CD14-positive monocyte (primary cell): ENCODE results near the gene LAG3. TPM values are rescaled to one million over a fixed set of nuclear protein-coding genes. Genes with fewer than 3 reads are reported as not detected.

Experiments used
- DNase-seq, 3 donors: peaks; one replicate each; pipeline ENCODE4 v3.0.0-alpha.2; 2011 to 2022
- H2AFZ ChIP-seq: 2 replicates; pipeline ENCODE4 v1.6.0; 2012; ENCODE audit warnings: mild to moderate bottlenecking, low read depth, low read length, inconsistent platforms; ENCODE audit not compliant: insufficient read depth, poor library complexity, severe bottlenecking
- H3K27ac ChIP-seq, 2 donors: 1 replicate in 1 of 2; 2 replicates in 1 of 2; pipeline ENCODE4 v1.5.1; 2012 to 2013; ENCODE audit warnings: low read length in 2 of 2, control low read depth in 1 of 2, inconsistent platforms in 1 of 2, low read depth in 1 of 2, mild to moderate bottlenecking in 1 of 2
- H3K27me3 ChIP-seq, 2 donors: one replicate each; pipeline versions ENCODE4 v1.6.0 to v1.6.1; 2011 to 2013; ENCODE audit warnings: low read length in 2 of 2; ENCODE audit not compliant: control insufficient read depth in 2 of 2, insufficient read depth in 2 of 2
- H3K36me3 ChIP-seq, 2 donors: replicated peaks in 1 of 2; 1 replicate in 1 of 2; 2 replicates in 1 of 2; pipeline versions ENCODE4 v1.5.1 to v1.6.1; 2012 to 2013; ENCODE audit warnings: low read length in 2 of 2, control low read depth in 1 of 2, inconsistent platforms in 1 of 2, mild to moderate bottlenecking in 1 of 2; ENCODE audit not compliant: insufficient read depth in 2 of 2, control insufficient read depth in 1 of 2
- H3K4me1 ChIP-seq, 2 donors: 1 replicate in 1 of 2; 2 replicates in 1 of 2; pipeline versions ENCODE4 v1.5.1 to v1.6.1; 2012 to 2013; ENCODE audit warnings: low read length in 2 of 2, control low read depth in 1 of 2, inconsistent platforms in 1 of 2, mild to moderate bottlenecking in 1 of 2, moderate library complexity in 1 of 2; ENCODE audit not compliant: insufficient read depth in 2 of 2, control insufficient read depth in 1 of 2
- H3K4me2 ChIP-seq: replicated peaks from 2 replicates; pipeline ENCODE3; 2012; ENCODE audit warnings: low read length, moderate library complexity, mild to moderate bottlenecking; ENCODE audit not compliant: poor library complexity, severe bottlenecking; ENCODE audit errors: extremely low read depth
- H3K4me3 ChIP-seq, 3 experiments: fragments of 200-600 bp in 1 of 3; sonication (generic) in 1 of 3; replicated peaks in 1 of 3; 1 replicate in 2 of 3; 2 replicates in 1 of 3; pipeline ENCODE4 v1.5.1; 2011 to 2013; ENCODE audit warnings: low read length in 3 of 3, mild to moderate bottlenecking in 3 of 3, control low read depth in 2 of 3, low read depth in 2 of 3, inconsistent platforms in 1 of 3, moderate library complexity in 1 of 3
- H3K79me2 ChIP-seq: 2 replicates; pipeline ENCODE4 v1.6.0; 2012; ENCODE audit warnings: mild to moderate bottlenecking, control low read depth, inconsistent platforms, low read length, moderate library complexity; ENCODE audit not compliant: insufficient read depth
- H3K9ac ChIP-seq: 2 replicates; pipeline ENCODE4 v1.6.0; 2017; ENCODE audit warnings: low read length, mild to moderate bottlenecking; ENCODE audit not compliant: insufficient read depth, poor library complexity, severe bottlenecking
- H3K9me3 ChIP-seq, 2 donors: replicated peaks in 1 of 2; 1 replicate in 1 of 2; 2 replicates in 1 of 2; pipeline versions ENCODE4 v1.5.1 to v1.6.1; 2012 to 2013; ENCODE audit warnings: low read length in 2 of 2, control low read depth in 1 of 2; ENCODE audit not compliant: control insufficient read depth in 1 of 2, insufficient read depth in 1 of 2
- H4K20me1 ChIP-seq: 2 replicates; pipeline ENCODE4 v1.6.0; 2012; ENCODE audit warnings: mild to moderate bottlenecking, low read length, control low read depth, moderate library complexity; ENCODE audit not compliant: insufficient read depth
- H3K27ac Mint-ChIP-seq, 7 donors: one replicate each; pipeline ENCODE4 v1.8.0; 2020; ENCODE audit warnings: mild to moderate bottlenecking in 7 of 7, mixed read lengths in 7 of 7, moderate library complexity in 6 of 7, inconsistent platforms in 2 of 7
- H3K27me3 Mint-ChIP-seq, 3 donors: one replicate each; pipeline ENCODE4 v1.8.0; 2021 to 2022; ENCODE audit warnings: low read depth in 3 of 3, mild to moderate bottlenecking in 3 of 3, mixed read lengths in 3 of 3, moderate library complexity in 3 of 3, inconsistent platforms in 1 of 3
- H3K36me3 Mint-ChIP-seq, 2 donors: one replicate each; pipeline ENCODE4 v1.8.0; 2020; ENCODE audit warnings: mixed read lengths in 2 of 2, inconsistent platforms in 1 of 2, mild to moderate bottlenecking in 1 of 2
- H3K4me1 Mint-ChIP-seq: one replicate; pipeline ENCODE4 v1.8.0; 2020; ENCODE audit warnings: mild to moderate bottlenecking, mixed read lengths
- H3K4me3 Mint-ChIP-seq, 2 donors: one replicate each; pipeline ENCODE4 v1.8.0; 2020; ENCODE audit warnings: mild to moderate bottlenecking in 2 of 2, mixed read lengths in 2 of 2, moderate library complexity in 1 of 2
- H3K9me3 Mint-ChIP-seq, 7 donors: one replicate each; pipeline ENCODE4 v1.8.0; 2020 to 2022; ENCODE audit warnings: mixed read lengths in 7 of 7, mild to moderate bottlenecking in 6 of 7, moderate library complexity in 6 of 7, inconsistent platforms in 2 of 7
- WGBS: methylation state at CpG from one replicate; pipeline ENCODE4 v1.1.5; 2013; ENCODE audit warnings: missing lambda C conversion rate; ENCODE audit not compliant: insufficient coverage; 5-methylcytosine and 5-hydroxymethylcytosine counted together
- intact Hi-C, 2 donors: fragments of 100-400 bp; cut with micrococcal nuclease; formaldehyde crosslinking; loops; one replicate each; pipeline versions ENCODE4 v1.15.0 to v1.15.1; 2023
- polyA plus RNA-seq, 3 donors: library from polyadenylated mRNA; depleted of rRNA in 1 of 3; unstranded in 2 of 3; stranded (reverse) in 1 of 3; fragments of 300-500 nt in 2 of 3; fragments of >200 nt in 1 of 3; fragmentation: Illumina TruSeq in 2 of 3; gene quantifications; 1 replicate in 2 of 3; 2 replicates in 1 of 3; pipeline ENCODE4 v1.2.3, GENCODE V29; 2012 to 2021
- TF ChIP-seq, protein P1 (sequence below): fragments of 200-600 bp; IDR thresholded peaks from one replicate; pipeline ENCODE4 v1.8.0; 2022; ENCODE audit warnings: antibody characterized with exemption, mild to moderate bottlenecking

LAG3 gene
- polyA plus RNA-seq, 3 donors, result 0.04 TPM; not detected in 2

DNA sequence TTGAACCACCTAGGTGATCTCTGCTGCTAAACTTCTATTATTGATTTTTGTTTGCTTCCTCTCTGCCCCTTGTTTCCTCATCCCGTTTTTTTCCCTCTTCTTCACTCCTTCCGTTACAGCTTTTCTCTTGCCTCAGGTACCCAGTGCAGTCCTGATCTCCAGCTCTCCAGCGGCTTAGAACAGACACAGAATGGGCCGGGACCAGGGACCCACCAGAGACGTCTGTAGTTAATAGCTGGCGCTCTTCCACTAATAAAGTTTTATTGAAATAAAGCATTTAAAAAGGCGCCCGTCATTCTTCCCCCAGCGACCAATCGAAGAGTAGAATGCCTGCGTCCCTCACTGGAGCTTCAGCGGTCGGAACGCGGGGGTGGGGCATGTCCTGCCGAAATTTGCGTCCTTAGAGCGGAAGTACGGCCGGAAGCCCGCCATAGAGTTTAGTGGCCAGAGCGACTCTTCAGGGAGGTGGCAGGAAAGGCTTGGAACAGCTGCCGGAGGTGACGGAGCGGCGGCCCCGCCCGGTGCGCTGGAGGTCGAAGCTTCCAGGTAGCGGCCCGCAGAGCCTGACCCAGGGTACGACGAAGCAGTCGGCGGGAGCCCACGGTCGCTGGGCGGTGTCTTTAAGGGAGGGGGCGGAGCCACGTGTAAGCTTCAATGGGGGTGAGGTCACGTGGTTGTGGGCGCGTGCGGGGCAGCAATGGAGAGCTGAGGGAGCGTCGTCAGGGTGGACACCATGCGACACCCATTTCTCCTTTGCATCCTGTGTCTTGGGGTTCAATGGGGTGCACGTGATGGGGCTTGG, 48.5 kb upstream of the LAG3 start, which contains the start of gene COPS7A:
Gene COPS7A (plus strand): TSS at position 440 of the 802 bp plus-strand sequence. CDS start 611 bp downstream, outside the sequence.
- Histone ChIP-seq H3K27me3 (no peaks in the 10 kb centered on the region), H3K9ac (peak within 1 kb of the TSS; percentile 88), H3K27ac (peak within 1 kb of the TSS; percentile 97 to 98), H3K9me3 (no peaks in the 10 kb centered on the region), H2AFZ (peak within 1 kb of the TSS; percentile 91), H3K4me3 (peak within 1 kb of the TSS; percentile 52 to 85 (median 81)), H3K4me1 (peaks cover 14 to 17% of the 10 kb centered on the region in 2 donors), H3K36me3 (peaks cover 16 to 27% of the 10 kb centered on the region in 2 donors), H3K4me2 (peak within 1 kb of the TSS; percentile 93), H4K20me1 (peaks cover 5% of the 10 kb centered on the region), H3K79me2 (peaks cover 19% of the 10 kb centered on the region)
- peaks cover 0 to 3% (median 1%) of the 10 kb centered on the region in 3 donors for H3K27me3 Mint-ChIP-seq
- TF ChIP-seq, protein P1, sequence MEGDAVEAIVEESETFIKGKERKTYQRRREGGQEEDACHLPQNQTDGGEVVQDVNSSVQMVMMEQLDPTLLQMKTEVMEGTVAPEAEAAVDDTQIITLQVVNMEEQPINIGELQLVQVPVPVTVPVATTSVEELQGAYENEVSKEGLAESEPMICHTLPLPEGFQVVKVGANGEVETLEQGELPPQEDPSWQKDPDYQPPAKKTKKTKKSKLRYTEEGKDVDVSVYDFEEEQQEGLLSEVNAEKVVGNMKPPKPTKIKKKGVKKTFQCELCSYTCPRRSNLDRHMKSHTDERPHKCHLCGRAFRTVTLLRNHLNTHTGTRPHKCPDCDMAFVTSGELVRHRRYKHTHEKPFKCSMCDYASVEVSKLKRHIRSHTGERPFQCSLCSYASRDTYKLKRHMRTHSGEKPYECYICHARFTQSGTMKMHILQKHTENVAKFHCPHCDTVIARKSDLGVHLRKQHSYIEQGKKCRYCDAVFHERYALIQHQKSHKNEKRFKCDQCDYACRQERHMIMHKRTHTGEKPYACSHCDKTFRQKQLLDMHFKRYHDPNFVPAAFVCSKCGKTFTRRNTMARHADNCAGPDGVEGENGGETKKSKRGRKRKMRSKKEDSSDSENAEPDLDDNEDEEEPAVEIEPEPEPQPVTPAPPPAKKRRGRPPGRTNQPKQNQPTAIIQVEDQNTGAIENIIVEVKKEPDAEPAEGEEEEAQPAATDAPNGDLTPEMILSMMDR, result no peak
- peak within 1 kb of the TSS; percentile 93 to 99 for H3K4me3 Mint-ChIP-seq
- H3K27ac Mint-ChIP-seq, result peak within 1 kb of the TSS; percentile 93 to 99 (median 98)
- H3K4me1 Mint-ChIP-seq, result peaks cover 18% of the 10 kb centered on the region
- DNase-seq, result peak; percentile 91 to 96 (median 94)
- H3K36me3 Mint-ChIP-seq, result peaks cover 24 to 31% of the 10 kb centered on the region in 2 donors
- under 1% methylated on average over 43 of the region's 49 CpGs for whole genome bisulfite sequencing
- intact Hi-C loops, result loop anchor here (2.0 to 10.0 kb wide), 2 partner anchors 59 to 61 kb away; partner anchors contain the start of gene ING4 (in 2 of the 2)
- peaks cover 0 to 2% (median 0%) of the 10 kb centered on the region in 7 donors for H3K9me3 Mint-ChIP-seq

DNA sequence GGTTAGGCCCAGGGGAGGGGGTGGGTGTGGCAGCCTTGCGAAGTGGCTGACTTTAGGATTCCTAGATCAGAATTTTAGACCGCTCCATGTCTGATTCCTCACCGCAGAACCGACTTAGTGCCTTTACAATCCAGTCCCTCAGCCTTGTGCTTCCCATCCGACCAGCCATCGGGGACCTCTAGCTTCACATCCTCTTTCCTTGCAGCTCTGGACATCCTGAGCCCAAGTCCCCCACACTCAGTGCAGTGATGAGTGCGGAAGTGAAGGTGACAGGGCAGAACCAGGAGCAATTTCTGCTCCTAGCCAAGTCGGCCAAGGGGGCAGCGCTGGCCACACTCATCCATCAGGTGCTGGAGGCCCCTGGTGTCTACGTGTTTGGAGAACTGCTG, 47.9 kb upstream of the LAG3 start:
- peak; percentile 54 to 74 (median 60) for DNase-seq
- peaks cover 5% of the 10 kb centered on the region for H4K20me1 ChIP-seq
- Mint-ChIP-seq H3K4me1 (peaks cover 18% of the 10 kb centered on the region), H3K4me3 (peak overlapping the region; percentile 93 to 99), H3K27ac (peak overlapping the region; percentile 93 to 99 (median 98)), H3K9me3 (peaks cover 0 to 2% (median 0%) of the 10 kb centered on the region in 7 donors), H3K36me3 (peaks cover 30 to 37% of the 10 kb centered on the region in 2 donors), H3K27me3 (peaks cover 0 to 3% (median 1%) of the 10 kb centered on the region in 3 donors)
- WGBS, result 5% methylated on average over 7 of the region's 10 CpGs
- peaks cover 22 to 33% of the 10 kb centered on the region in 2 donors for H3K36me3 ChIP-seq
- TF ChIP-seq, protein P1, result no peak
- H3K79me2 ChIP-seq, result peaks cover 19% of the 10 kb centered on the region
- H3K4me1 ChIP-seq, result peaks cover 14 to 17% of the 10 kb centered on the region in 2 donors
- H3K9me3 ChIP-seq, result no peaks in the 10 kb centered on the region
- intact Hi-C loops, result loop anchor here (2.0 to 10.0 kb wide), 2 partner anchors 60 to 62 kb away; partner anchors contain the start of gene ING4 (in 2 of the 2)
- H3K4me3 ChIP-seq, result peak overlapping the region; percentile 52 to 85 (median 81)
- H2AFZ ChIP-seq, result peak overlapping the region; percentile 91
- H3K9ac ChIP-seq, result peak overlapping the region; percentile 88
- peak overlapping the region; percentile 93 for H3K4me2 ChIP-seq
- peak overlapping the region; percentile 97 to 98 for H3K27ac ChIP-seq
- H3K27me3 ChIP-seq, result no peaks in the 10 kb centered on the region
